Measurements from ENCODE around the gene ANKS3.

DNA sequence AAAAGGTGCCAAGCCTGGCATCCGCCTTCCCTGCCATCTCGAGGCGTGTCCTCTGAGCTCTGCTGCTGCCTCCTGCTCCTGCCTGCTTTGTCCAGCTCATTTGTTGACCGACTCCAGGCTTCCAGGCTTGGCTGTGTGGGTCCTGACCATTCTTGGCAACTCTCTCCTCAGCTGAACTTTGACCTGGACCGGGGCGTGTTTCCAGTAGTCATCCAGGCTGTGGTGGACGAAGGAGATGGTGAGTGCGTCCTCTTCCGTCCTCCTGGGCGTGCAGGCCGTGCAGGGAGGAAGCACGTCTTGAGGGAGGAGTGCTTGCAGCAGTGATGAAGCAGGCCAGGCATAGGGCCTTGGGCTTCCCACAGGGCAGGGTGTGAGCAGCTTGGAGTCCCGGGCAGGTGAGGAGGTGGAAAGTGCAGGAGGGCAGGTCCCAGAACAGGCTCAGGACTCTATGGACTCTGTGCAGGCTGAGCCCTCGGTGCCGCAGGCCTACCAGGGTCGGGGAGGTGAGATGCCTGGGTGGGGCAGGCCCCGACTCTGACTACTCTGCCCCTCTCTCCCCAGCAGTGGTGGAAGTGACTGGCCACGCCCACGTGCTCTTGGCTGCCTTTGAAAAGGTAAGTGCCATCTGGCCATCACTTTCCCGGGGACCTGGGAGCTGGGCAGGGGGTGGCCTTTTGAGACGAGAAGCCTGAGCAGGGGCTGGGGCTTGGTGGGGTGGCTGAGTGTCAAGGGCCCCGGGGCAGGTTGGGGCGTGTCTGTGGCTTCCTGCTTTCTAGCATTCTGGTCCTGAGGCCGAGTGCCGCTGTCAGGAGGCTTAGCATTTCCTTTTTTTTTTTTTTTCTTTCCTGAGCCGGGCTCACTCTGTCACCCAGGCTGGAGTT is 69.3 kb downstream of the ANKS3 start:
- TF ChIP-seq, protein P1, sequence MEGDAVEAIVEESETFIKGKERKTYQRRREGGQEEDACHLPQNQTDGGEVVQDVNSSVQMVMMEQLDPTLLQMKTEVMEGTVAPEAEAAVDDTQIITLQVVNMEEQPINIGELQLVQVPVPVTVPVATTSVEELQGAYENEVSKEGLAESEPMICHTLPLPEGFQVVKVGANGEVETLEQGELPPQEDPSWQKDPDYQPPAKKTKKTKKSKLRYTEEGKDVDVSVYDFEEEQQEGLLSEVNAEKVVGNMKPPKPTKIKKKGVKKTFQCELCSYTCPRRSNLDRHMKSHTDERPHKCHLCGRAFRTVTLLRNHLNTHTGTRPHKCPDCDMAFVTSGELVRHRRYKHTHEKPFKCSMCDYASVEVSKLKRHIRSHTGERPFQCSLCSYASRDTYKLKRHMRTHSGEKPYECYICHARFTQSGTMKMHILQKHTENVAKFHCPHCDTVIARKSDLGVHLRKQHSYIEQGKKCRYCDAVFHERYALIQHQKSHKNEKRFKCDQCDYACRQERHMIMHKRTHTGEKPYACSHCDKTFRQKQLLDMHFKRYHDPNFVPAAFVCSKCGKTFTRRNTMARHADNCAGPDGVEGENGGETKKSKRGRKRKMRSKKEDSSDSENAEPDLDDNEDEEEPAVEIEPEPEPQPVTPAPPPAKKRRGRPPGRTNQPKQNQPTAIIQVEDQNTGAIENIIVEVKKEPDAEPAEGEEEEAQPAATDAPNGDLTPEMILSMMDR (IDR thresholded peaks at IDR 0.05), result no peak
- TF ChIP-seq POLR2A (IDR thresholded peaks at IDR 0.05), result no peak
